Kidney epithelial cell (primary cell): ENCODE measurements around the gene KIF6. TPM values are rescaled to one million over a fixed set of nuclear protein-coding genes. Genes with fewer than 3 reads are reported as not detected.

Experiments
- DNase-seq: peaks from one replicate; pipeline ENCODE4 v3.0.0-alpha.2; 2010; ENCODE audit warnings: low read depth
- H3K27me3 ChIP-seq: 2 replicates; pipeline ENCODE4 v1.6.0; 2011; ENCODE audit warnings: low read length; ENCODE audit not compliant: control insufficient read depth, insufficient read depth
- H3K36me3 ChIP-seq: 2 replicates; pipeline ENCODE4 v1.5.1; 2011; ENCODE audit warnings: low read length; ENCODE audit not compliant: control insufficient read depth, insufficient read depth
- H3K4me3 ChIP-seq: 2 replicates; pipeline ENCODE4 v1.5.1; 2011; ENCODE audit warnings: low read depth, mild to moderate bottlenecking, control low read depth, low read length
- CTCF ChIP-seq: IDR thresholded peaks from 2 replicates; pipeline ENCODE4 v1.5.1; 2011; ENCODE audit warnings: mild to moderate bottlenecking, moderate library complexity, low read length, control low read depth, inconsistent platforms; ENCODE audit not compliant: insufficient read depth, poor library complexity, severe bottlenecking
- total RNA-seq: library from RNA; depleted of rRNA; stranded (reverse); fragments of >200 nt; gene quantifications from 2 replicates; pipeline ENCODE4 v1.2.3, GENCODE V29; 2015

KIF6 gene
- total RNA-seq, 1 donor from 2014 or later, result 0.33 TPM

GRCh38 chr6:39367700-39368099 is 357.5 kb downstream of the KIF6 start:
- TF ChIP-seq CTCF, result no peak

DNA sequence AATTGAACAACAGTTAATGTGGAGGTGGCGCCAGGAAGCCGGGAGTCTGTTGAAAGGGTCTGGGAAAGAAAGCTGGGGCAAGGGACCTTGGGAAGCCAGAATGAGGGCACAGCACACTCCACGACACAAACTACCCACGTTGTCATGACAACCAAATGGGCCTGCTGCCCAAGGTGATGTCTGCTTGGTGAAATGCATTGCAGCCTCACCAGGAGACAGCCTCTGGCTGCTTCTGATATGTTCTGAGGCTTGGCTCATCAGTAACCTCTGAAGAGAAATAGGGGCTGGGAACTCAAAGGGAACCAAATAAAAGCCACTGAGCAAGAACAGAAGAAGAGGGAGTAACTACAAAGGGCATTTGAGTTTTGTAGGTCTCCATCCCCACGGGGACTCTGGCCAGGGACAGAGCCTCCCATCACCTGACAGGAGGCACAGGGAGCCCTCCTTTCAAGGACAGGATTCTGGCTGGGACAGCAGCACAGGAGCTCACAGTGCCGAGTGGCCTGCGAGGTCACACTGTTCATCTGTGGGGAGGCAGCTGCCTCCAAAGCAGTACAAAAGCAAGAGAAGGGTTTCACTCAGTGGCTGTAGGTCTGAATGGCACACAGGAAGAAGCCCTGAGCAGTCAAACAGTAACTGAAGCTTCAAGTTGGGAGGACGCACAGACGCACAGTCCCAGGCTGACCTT is 358.1 kb downstream of the KIF6 start:
- TF ChIP-seq CTCF, result no peak

More at GRCh38 chr6:39367700-39368099, 357.5 kb downstream of the KIF6 start:
- H3K4me3 ChIP-seq, result no peak overlapping the region
- DNase-seq, result no peak
- H3K36me3 ChIP-seq, result no peaks in the 10 kb centered on the region
- no peaks in the 10 kb centered on the region for H3K27me3 ChIP-seq

GRCh38 chr6:39365281-39366074 is 359.7 kb downstream of the KIF6 start:
- Histone ChIP-seq H3K36me3 (no peaks in the 10 kb centered on the region), H3K4me3 (no peak overlapping the region), H3K27me3 (no peaks in the 10 kb centered on the region)
- no peak for DNase-seq
- no peak for TF ChIP-seq CTCF

More for the DNA sequence above, 358.1 kb downstream of the KIF6 start:
- no peaks in the 10 kb centered on the region for H3K27me3 ChIP-seq
- DNase-seq, result no peak
- no peak overlapping the region for H3K4me3 ChIP-seq
- H3K36me3 ChIP-seq, result no peaks in the 10 kb centered on the region

- Histone ChIP-seq H3K36me3 (no peaks in the 10 kb centered on the region), H3K27me3 (no peaks in the 10 kb centered on the region), H3K4me3 (no peak overlapping the region)
- no peak for DNase-seq
- TF ChIP-seq CTCF, result no peak
Observed at GRCh38 chr6:39363280-39363679, 361.9 kb downstream of the KIF6 start.

- no peaks in the 10 kb centered on the region for H3K36me3 ChIP-seq
- H3K27me3 ChIP-seq, result no peaks in the 10 kb centered on the region
- no peak overlapping the region for H3K4me3 ChIP-seq
- DNase-seq, result no peak
- TF ChIP-seq CTCF, result no peak
Observed at GRCh38 chr6:39362487-39362865, 362.7 kb downstream of the KIF6 start.
